OCI-LY7 (cell line): Measurements from ENCODE around the gene TMEM37.

Experiments
- CTCF ChIP-seq: fragments of 200-600 bp; sonication (generic); conservative IDR thresholded peaks from 2 replicates; pipeline ENCODE4 v1.5.1; 2014; ENCODE audit warnings: mild to moderate bottlenecking, antibody characterized with exemption, low read length, moderate library complexity, mixed read lengths
- EZH2phosphoT487 ChIP-seq: fragments of 200-600 bp; sonication (generic); IDR thresholded peaks from 2 replicates; pipeline ENCODE4 v1.6.1; 2018; ENCODE audit warnings: low read depth, borderline replicate concordance, mild to moderate bottlenecking, mixed run types, antibody characterized with exemption, low read length, moderate library complexity, mixed read lengths

GRCh38 chr2:119433636-119434327 is 2.1 kb downstream of the TMEM37 start:
- TF ChIP-seq CTCF (no peak), EZH2phosphoT487 (no peak)
